Left forelimb (tissue), 1 donor: ENCODE data around the gene SUSD3.

Experiments used
- DNase-seq: peaks from one replicate; pipeline ENCODE4 v3.0.0-alpha.2; 2018; ENCODE audit warnings: low spot score

SUSD3 gene

DNA sequence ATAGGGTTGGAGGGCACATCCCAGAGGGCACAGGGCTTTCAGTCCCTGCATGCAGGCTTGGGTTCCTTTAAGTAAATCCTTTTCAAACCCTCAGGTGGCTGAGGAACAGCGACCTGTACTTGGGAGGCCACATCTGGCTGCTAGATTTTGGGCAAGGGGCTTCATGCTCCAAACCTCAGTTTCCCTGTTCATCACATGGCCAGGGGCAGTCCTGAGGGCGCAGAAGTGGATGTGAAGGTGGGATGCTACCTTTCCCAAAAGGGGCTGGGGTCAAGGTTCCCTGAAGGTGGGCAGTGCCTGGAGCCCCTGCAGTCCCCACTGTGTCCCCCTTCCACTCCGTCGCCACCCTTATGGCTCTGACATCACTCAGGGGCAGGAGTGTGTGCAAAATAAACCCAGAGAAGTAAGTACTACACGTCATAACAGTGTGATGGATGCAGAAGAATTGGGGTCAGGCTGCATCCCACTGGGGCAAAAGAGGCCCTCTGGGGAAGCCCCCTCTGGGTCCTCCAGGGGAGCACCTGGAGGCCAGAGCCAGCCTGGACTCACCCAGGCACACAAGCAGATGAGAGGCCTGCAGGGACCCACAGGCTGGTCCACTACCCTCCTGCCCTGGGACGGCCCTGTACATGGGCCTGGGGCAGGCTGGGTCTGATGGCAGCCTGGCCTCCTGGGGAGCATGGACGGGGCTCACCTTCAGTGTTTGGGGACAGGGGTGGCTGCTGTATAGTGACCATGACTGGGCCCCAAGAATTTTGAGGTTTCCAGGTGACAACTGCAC is 35.6 kb downstream of the SUSD3 start:
- peak; percentile 64 for DNase-seq

DNA sequence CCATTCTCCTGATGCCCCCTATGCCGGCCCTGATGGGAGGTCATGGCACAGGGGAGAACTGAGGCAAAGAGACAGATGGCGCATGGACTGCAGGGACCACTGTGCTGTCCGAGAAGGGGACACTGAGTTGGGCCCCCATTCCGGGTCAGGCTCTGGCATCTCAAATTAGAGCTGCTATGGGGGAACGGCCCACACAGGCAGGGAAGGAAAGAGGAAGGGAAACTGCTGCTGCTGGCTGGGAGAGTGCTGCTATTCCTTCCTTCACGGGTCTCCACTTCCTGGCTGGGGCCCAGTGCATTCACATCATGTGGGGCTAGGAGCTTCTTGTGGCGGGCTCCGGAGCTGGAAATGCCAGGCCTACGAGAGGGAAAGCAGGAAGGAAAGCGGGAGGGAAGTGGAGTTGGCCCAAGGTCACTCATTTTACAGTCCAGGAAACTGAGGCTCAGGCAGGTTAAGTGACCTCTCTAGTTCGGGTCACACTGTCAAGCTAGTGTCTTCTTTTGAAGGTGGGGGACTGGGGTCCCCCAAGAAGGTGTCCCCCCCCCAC is 36.2 kb downstream of the SUSD3 start:
- DNase-seq, result peak; percentile 80

DNA sequence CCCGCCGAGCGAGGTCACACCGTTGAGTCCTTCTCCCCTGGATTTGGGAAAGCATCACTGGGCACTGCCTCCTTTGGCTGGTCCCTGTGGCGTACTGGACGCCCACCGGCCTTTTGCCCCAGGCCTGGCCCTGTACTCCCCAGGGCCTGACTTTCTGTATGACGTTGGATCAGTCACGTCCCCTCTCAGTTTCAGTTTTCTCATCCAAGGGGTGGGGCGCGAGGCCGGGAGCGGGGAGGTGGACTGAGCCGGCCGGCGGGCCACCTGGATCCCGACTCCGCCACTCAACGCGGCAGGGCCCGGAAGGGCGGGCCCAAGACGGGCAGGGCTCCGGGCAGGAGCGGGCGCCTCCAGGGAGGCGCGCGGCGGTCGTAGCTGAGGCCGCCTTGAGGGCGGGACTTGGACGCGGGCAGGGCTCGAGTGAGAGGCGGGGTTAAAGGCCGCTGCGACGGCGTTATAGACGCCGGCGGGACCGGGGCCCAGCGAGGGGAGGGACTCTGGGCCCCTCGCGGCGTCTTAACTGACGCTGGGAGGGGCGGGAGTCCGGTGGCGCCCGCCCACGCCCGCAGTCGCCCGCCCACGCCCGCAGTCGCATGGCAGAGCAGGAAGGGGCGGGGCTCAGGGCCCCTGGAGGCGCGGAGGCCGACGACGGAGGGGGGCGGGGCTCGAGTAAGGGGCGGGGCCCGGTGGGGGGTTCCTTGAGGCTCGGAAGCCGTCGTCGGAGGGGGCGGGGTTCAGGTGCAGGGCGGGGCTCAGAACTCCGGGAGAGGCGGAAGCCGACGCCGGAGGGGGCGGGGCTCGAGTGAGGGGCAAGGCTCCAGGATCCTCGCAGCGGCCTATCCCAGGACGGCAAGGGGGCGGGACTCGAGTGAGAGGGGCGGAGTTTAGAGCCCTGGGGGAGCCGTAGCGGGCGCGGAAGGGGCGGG is 37.0 kb downstream of the SUSD3 start:
- DNase-seq, result peak; percentile 100

DNA sequence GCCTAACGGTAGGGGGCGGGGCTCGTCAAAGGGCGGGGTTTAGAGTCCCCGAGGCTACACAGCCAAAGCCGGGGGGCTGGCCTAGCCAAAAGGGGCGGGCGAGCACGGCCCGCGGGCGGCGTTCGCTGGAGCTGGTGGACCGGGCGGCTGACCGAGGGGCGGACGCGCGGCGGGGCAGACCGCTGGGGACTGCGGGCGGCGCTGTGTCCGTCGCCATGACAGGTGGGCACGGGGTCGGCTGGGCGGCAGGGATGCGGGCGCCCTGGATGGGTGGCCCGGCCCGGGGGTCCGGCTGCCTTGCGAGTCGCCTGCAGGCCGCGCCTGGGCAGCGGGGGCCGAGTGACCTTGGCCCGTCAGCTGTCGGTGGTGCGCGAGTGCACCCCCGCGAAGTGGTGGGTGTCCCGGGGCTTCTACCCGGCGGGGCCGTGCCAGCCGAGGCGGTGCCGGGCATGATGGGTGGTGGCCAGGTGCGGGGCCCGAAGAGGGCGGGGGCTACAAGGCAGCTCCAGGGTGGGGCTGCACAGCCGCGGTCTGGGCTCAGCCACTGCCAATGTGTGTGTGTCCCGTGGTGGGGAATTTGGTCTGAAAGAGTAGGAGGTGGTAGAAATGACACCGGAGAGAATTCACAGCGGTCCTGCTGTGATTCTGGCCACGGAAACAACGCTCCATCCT is 37.8 kb downstream of the SUSD3 start, which contains the start of gene CARD19:
Gene CARD19 (plus strand): TSS at position 87 of the 672 bp plus-strand sequence. CDS start 129 bp downstream, at position 216.
- no peak for DNase-seq

DNA sequence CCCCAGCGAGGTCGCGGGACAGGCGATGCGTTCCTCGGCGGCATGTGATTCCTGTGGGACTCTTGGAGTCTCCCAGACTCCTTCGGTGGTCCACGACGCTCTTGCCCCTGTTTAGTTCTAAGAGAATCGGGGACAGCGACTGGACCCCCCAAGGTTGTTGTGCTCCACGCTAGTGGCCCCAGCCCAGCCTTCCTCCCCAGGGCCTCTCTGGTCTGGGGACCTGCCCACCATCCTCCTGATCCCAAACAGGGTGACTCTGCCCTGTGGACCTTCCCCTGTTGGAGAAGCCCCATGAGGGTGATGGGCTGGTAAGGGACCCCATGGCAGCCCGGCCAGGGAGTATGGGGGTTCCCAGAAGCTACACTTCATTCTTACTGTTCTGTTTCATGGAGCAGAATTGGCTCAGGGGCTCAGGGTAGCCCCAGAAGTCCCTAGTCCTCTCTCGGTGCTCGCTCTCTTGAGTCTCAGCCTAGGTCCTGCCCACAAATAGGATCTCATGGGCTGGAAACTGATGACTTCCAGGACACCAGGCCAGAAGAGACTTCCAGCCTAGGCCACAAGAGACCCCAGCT is 38.4 kb downstream of the SUSD3 start:
- no peak for DNase-seq

DNA sequence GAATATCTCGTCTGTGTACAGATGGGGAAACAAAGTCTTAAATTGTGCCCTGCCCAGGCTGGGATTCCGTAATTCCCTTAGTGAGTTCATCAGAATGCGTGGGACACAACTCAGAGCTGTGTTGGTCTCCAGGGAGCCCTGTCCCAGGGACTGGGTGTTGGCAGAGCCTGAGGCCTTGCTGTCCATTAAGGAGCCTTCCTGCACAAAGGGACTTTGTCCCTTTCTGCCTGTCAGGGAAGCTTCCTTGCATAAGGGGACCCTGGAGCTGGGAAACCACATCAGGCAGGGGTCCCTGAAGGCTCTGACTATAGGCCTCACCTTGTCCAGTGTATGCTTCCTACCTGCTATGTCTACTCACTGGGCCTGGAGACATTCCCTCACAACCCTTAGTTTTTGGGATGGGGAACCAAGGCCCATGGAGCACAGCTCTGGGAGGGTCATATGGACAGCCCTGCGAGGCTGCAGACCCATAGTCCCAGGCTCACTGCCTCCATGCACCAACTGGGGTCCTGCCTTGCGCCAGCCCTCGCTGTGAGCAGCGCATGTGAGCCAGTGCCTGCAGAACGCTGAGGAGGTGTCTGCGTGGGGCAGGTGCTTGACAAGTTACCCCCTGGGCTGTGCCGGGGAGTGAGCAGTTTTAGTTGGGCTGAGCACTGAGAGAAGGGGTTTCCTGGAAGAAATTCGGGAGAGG is 39.2 kb downstream of the SUSD3 start:
- DNase-seq, result peak; percentile 62

DNA sequence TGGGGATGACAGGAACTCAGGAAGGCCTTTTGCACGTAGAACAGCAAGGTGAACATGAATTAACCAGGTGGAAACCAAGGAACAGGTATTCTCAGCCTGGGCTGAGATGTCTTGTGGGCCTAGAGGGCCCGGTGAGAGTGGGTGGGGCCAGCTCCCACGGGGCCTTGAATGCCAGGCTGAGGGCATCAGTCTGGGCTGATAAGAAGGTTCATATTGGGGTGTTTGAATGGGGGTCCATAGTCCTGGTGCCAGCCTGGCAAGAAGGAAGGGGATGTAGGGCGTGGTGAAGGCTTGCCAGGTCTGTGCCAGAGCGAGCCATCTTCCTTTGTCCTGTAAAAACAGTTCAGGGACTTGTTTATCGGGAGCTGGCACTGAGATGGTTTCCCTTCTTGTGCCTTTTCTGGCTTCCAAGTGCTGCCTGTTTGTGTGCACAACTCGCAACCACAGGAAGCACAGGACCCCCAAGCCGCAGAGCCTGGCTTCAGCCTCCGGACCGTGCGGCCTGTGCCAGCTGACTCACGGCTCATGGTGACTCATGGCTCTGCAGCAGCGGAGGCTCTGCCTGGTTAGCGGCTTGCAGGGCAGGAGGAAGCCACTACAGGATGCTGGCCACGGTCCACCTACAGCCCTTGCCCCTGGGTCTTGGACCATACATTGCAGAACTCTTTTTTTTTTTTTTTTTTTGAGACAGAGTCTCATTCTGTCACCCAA is 39.9 kb downstream of the SUSD3 start:
- peak; percentile 75 for DNase-seq

DNA sequence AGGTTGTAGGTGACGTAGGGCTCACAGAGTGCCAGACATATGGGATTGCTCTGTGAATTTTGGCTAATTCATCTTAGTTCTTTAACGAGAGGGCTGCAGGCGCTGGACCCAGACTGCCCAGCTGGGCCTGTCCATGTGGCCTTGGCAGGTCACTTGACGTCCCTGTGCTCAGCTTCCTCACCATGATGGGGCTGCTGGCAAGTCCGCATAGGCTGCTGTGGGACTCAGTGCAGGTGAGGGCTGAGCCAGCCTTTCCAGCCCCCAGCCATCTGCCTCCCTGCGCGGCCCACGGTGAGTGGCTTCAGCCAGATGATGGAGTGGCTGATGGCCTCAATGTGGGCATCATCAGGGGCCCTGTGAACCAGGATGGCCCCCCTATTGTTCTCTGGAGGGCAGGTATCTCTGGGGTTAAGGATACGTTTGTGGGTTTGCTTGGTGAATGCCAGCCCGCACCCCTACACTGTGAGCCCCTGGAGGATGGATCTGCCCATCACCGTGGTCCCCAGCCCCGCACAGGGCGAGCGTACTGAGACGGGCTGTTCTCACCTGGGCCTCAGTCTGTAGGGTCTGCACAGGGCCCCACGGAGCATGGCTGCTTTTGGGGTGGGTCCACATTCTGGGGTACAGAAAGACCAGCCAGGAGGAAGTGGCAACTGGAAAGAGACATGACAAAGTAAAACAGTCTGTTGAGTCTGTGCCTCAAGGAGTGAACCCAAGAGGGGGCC is 41.2 kb downstream of the SUSD3 start:
- peak; percentile 34 for DNase-seq

DNA sequence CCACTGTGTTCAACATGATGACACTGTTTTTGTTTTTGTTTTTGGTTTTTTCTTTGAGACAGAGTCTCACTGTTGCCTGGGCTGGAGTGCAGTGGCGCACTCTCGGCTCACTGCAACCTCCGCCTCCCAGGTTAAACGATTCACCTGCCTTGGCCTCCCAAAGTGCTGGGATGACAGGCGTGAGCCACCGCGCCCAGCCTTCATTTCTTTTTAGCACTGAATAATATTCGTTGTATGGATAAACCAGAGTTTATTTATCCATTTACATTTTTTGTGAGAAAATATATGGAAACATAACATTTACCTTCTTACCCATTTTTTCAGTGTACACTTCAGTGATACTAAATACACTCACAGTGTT is 41.8 kb downstream of the SUSD3 start:
- peak; percentile 53 for DNase-seq

DNA sequence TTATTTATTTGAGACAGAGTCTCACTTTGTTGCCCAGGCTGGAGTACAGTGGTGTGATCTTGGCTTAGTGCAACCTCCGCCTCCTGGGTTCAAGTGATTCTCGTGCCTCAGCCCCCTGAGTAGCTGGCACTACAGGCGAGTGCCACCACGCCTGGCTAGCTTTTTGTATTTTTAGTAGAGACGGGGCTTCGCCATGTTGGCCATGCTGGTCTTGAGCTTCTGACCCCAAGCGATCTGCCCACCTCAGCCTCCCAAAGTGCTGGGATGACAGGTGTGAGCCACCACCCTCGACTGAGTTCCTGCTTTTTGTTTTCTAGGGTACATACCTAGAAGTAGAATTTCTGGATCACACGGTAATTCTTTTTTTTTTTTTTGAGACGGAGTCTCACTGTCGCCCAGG is 42.6 kb downstream of the SUSD3 start:
- DNase-seq, result peak; percentile 22

DNA sequence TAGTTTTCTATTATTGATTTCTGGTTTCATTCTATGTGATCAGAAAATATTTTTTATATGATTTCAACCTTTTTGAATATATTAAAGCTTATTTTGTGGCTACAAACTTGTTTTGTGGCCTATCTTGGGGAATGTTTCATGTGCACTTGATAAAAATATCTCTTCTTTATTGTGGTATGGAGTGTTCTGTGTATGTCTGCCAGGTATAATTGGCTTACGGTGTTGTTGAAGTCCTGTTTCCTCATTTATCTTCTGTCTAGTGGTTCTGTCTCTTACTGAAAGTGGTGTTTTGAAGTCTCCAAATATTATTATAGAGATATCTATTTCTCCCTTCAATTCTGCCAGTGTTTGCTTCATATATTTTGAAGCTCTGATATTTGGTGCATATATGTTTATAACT is 47.1 kb downstream of the SUSD3 start:
- no peak for DNase-seq

DNA sequence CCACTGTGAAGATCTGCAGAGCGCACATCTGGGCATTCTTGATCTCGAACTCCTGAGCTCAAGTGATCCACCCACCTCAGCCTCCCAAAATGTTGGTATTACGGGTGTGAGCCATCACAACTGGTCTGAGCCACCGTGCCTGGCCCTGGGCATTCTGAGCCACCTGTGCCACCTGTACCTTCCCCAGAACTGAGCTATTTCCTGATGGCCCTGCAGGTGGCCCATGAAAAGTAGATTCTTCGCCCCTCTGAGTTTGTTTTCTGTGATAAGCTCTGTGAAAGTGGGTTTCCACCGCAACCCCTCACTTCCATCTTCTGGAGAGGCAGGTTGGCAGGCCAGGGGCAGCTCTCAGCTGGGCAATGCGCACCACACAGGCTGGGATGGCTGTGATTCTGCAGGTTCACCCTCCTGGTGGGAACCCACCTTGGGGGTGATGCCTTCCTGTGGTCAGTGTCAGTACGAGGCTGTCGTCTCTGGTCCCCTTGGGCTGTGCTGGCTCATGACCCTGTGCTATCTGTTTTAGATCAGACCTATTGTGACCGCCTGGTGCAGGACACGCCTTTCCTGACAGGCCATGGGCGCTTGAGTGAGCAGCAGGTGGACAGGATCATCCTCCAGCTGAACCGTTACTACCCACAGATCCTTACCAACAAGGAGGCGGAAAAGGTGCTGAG is 48.8 kb downstream of the SUSD3 start:
- peak; percentile 47 for DNase-seq

DNA sequence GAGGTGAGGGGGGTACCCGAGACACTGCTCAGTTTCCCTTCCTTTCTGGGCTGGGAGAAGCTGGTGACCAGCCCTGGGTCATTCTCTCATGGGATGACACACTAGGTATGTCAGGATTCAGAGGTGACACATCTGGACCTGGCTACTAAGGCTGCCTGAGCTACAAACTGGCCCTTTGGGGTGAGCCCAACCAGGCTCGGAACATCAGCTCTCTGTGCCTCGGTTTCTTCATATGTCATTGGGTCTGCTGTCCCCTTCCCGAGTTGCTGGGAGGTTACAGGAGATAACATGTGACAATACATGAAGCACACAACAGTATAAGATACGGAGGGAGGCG is 49.3 kb downstream of the SUSD3 start:
- DNase-seq, result peak; percentile 42

DNA sequence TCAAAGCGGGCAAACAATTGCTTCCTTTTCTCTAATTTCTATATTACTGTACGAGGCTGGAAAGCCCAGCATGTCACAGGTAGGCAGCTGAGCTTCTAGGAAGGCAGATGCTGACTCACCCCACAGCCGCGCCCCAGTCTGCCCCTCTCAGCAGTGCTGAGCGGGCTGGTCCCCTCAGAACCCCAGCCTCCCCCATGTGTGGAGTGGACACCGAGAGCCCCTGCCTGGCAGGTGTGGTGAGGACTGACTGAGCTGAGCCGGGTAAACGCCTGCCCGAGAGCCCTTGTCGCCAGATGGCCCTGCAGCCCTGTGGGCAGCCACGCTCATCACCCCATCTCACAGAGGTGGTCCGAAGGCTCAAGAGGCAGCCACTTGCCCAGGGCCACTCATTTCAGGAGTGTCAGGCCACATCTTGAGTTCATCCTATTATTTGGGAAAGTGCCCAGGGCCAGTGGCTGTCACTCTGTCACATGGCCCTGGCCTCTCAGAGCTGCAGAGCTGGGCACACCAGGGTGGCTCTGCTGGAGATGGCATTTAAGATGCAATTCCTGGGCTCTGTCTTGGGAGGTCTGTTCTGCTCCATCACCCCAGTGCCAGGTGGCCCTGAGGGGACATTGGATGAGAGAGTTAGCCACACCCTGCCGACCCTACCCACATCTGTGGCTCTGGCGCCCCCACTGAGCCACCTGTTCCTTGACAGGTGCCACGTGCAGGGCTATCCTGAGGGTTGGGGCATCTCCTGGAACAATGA is 50.0 kb downstream of the SUSD3 start:
- DNase-seq, result peak; percentile 63

DNA sequence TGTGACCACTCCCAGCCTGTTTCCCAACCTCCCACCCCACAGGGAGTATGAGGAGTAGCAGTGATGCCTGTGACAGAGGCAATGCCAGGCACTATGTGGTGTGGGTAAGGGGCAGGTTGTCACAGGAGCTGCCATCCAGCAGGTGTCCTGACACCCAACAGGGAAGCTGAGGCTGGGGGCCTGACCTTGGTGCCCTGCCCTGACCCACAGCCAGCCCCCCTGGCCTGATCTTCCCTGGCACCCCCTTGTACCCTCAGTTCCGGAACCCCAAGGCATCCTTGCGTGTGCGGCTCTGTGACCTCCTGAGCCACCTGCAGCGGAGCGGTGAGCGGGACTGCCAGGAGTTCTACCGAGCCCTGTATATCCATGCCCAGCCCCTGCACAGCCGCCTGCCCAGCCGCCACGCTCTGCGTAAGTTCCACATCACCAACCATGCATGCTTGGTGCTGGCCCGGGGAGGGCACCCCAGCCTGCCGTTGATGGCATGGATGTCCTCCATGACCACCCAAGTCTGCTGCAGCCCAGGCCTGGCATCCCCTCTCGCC is 51.9 kb downstream of the SUSD3 start:
- DNase-seq, result peak; percentile 64

DNA sequence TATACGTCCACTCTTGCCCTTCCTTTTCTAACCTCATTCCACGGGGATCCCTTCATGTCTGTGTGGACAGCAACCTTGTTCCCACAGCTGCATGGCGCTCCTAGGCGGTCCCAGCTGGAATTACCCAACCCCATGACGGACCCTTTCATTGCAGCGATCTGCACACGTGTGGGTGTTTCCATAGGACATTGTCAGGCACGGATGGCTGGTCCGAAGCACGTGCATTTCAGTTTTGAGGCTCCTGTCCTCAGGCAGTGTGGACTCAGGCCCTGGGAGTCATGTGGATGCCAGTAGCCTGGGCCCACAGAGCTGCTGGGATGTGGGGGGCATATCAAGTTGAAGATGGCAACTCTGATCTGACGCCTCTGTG is 52.5 kb downstream of the SUSD3 start:
- peak; percentile 51 for DNase-seq

DNA sequence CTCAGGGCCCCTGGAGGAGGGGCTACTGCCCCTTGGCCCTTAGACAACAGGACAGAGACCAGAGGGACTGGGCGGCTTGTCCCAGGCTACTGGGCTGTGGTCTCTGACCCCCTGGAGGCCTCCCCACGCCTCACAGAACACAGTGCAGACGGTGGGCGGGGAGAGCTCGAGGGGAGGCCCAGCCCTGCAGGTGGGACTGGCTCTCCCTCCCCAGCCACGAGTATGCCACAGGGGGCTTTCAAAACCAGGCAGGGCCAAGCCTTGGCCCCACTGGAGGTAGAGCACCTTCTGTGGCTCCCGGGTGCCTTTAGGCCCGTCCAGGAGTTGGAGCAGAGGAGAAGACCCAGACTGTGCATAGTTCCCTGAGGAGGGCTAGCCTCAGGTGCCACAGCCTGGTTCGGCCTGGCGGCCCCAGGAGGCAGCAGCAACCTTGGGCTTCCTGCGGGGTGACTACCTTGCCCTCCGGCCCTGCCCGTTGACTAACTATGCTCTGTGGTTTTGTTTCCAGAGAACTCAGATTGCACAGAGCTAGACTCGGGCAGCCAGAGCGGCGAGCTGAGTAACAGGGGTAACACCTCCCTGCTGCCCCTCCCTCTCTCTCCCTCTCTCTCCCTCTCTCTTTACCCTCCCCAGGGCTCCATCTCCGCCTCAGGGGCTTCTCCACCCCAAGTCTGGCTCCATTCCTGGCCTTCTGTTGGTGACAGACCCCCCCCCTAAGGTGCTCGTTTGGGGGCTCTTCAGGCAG is 53.0 kb downstream of the SUSD3 start:
- DNase-seq, result peak; percentile 63
